Measurements from ENCODE around the gene COG5.

COG5 gene

DNA sequence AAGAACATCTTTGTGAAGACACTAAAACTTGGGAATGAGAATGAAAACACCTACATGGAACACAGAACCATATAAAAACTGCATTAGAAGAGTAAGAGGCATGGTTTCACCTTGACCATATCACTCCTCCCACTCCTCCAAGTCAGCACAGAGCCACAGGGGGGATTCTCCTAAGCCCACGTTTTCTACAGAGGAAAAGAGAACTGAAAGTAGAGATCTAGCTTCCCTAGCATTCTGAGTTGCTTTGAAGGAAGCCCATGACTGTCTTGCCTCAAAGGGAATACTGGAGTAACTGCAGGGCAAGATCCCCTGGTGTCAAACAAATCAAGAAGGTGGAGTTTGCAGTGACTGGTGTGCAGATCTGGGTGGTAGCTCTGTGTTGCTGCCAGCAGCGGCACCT lies 351.0 kb downstream of the COG5 start:
- no peak for DNase-seq

GRCh38 chr7:107210400-107210799 lies 353.3 kb downstream of the COG5 start:
- no peak for DNase-seq

DNA sequence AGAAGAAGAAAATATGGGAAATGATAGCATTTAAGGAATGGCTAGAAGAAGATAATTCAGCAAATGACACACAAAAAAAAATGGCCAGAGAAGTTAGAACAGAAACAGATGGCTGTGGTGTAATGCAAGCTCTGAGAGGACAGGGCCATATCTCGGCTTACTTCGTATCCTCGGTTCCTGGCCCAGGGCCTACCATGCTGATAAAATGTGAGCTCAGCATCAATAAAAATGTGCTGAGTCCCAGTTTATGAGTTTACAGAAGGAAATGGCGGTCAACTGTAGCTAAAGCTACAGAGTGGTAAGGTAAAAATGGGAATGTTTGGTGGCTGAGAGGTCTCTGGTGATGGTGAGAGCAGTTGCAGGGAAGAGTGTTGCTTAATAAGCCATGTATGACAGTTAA lies 354.2 kb downstream of the COG5 start:
- no peak for DNase-seq

GRCh38 chr7:107208563-107208962 lies 355.2 kb downstream of the COG5 start:
- no peak for DNase-seq

- DNase-seq = no peak
Observed at GRCh38 chr7:107208024-107208521, 355.6 kb downstream of the COG5 start.

- no peak for DNase-seq
Observed at GRCh38 chr7:107207459-107207858, 356.3 kb downstream of the COG5 start.

DNA sequence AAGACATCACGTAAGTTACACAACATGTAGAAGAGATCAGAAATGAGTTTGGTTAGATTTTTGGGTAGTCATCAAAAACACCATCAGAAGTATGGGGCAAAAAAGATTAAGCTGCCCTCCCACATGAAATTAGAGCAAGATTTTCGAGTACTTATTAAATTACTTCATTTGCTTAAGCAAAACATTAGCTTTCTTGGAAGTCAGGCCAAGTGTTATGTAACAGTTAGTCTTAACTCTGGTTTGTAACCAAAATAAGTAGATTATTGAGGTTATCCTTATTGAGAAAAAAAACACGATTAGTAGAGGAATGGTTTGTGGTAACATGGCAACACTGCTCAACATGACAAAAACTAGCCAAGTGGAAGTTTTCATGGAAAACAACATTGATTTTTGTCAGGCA lies 357.0 kb downstream of the COG5 start:
- DNase-seq = no peak

- DNase-seq = no peak
Observed at GRCh38 chr7:107206136-107206535, 357.6 kb downstream of the COG5 start.

- DNase-seq = no peak
Observed at GRCh38 chr7:107203607-107204006, 360.1 kb downstream of the COG5 start.

DNA sequence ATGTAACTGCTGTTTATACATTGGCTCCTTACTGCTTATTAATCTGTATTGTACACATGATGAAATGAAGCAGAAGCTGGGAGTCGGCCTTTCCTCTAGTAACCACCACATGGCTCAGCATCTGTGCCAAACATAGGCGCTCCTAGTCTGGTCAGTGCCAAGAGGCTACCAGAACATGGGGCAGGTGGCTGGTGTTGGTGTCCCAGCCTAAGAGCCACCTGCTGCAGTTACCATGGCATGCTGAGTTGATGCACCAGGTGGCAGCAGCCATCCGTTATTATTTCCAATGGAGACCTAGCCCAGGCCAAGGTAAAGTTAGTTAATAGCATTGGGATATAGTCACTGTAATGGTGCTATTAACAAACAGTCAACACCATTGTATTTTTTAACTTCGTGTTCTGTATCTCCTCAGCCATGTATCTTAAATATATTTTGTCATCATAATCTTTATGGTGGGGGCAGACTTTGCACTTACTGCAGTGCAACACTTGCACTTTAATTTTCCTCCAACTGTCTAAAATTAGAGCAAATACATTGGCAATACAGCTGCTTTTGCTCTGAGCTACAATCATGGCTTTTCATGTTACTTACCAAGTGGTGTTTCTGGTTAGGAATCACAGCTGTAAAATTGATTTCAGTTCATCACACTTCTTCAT lies 361.8 kb downstream of the COG5 start:
- DNase-seq = no peak

DNA sequence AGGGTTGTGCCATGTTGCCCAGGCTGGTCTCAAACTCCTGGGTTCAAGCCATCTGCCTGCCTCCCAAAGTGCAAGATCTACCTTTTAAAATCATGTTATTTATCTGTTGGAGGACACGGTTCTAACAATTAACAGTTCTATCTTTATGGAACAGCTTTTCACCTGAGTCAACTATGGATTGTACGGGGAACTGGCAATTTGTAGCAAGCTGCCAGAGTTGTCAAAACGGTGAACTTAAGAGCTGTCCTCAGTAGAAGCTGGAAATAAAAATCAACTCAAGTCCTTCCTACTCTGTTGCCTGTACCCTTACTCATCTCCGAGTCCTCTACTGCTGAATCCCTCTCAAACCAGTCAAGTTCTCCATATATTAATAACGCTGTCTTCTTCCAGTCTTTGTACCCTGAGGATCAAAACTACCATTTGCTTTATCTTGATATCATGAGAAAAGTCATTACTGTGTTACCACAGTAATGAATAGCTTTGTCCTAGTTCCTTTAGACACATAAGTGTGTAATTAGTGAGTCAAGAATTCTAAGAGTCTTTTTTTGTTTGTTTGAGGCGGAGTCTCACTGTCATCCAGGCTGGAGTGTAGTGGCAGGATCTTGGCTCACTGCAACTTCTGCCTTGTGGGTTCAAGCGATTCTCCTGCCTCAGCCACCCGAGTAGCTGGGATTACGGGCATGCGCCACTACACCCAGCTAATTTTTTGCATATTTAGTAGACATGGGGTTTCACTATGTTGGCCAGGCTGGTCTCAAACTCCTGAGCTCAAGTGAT lies 366.7 kb downstream of the COG5 start:
- DNase-seq = no peak

GRCh38 chr7:107194052-107194451 lies 369.7 kb downstream of the COG5 start:
- DNase-seq = no peak

- no peak for DNase-seq
Observed at GRCh38 chr7:107190090-107190489, 373.6 kb downstream of the COG5 start.

GRCh38 chr7:107187774-107188173 lies 375.9 kb downstream of the COG5 start:
- DNase-seq = no peak

DNA sequence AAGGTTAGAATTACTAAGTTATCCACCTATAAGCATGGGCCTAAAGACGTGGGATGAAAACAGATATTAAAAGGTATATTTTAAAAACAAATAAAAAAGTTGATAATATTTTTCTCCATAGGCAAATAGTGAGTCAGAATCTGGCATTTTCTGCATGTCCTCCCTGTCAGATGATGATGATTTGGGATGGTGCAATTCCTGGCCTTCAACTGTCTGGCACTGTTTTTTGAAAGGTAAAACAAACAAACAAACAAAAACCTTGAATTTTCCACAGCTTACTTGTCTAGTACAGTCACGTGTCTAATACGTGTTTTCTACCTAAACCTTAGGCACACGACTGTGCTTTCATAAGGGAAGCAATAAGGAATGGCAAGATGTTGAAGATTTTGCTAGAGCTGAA lies 377.5 kb downstream of the COG5 start:
- DNase-seq = no peak

- DNase-seq = no peak
Observed at GRCh38 chr7:107185716-107186115, 378.0 kb downstream of the COG5 start.

DNA sequence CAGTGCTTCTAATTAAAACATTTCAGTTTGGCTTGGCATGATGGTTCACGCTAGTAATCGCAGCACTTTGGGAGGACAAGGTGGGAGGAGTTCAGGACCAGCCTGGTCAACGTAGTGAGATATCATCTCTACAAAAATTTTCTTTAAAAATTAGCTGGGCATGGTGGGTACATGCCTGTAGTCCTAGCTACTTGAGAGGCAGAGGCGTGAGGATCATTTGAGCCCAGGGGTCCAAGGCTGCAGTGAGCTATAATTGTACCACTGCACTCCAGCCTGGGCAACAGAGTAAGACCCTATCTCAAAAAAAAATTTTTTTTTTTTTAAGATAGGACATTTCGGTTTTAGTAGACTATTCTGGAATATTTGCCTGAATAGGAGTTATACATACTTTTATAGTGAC lies 382.5 kb downstream of the COG5 start:
- no peak for DNase-seq

GRCh38 chr7:107180378-107180777 lies 383.3 kb downstream of the COG5 start:
- peak; percentile 84 for DNase-seq

- DNase-seq = no peak
Observed at GRCh38 chr7:107179326-107180164, 384.2 kb downstream of the COG5 start.

DNA sequence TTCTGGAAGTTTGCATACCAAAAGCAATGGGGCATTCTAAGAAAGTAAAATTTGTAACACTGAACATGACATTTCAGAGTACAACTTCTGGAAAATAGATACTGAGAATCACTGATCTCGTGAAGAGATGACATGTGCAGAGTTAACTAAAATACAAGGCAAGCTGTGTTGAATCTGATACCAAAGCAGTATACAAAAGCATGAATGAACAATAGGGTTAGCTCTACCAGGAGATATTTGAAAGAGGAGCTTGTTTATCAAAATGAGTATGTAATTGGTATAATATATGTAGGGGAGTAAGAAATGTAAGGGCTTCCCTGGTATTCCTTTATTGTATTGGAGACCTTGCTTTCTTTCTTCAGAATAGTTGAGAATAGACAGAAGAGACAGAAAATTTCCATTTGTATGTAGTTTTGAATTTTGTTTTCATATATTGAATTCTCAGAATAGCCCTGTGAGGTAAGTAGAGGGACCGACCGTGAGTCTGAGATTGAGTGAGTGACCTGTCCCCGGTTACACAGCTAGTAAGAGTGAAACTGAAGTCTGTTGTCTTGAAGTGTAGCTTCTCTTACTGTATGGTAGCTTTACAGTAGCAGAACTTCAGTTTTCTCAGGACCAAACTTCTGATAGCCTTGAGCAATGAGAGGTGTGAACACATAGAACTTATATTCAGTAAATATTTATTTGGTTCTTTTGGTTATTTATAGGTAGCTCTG lies 389.9 kb downstream of the COG5 start:
- DNase-seq = no peak

GRCh38 chr7:107173191-107173590 lies 390.5 kb downstream of the COG5 start:
- DNase-seq = no peak

DNA sequence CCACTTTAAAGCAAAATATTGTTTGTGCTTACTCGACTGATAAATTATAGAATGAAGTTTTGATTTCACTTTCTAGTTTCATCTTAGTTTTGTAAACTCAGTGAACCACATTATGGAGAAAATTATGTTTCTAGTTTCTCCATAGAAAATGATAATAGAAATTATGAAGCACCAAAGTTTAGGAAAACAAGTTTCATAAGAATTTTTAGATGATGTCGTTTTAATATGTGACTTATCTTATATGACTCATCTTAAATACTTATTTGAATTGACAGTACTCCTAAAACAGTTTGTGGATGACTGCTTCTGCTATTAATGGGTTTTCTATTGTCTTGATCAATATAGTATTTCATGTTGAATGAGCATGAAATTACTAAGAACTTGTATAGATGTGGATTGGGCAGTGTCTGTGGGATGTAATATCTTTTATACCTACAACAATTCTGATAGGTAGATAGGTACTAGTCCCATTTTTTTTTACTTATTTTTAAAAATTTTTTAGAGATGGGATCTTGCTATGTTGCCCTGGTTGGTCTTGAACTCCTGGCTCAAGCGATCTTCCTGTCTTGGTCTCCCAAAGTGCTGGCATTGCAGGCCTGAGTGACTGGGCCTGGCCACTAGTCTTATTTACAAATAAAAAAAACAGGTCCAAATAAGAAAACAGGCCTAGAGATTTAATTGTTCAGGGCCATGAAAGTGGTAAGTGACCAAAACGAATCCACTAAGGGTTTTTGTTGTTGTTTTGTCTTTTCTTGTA lies 391.3 kb downstream of the COG5 start:
- no peak for DNase-seq

All from activated CD8-positive, alpha-beta memory T cell treated with anti-CD3 and anti-CD28 coated beads for 24 hours (primary cell).